Neural crest cell (in vitro differentiated cells): ENCODE measurements around the gene DUSP7. TPM values are rescaled to one million over a fixed set of nuclear protein-coding genes. Genes with fewer than 3 reads are reported as not detected.

Experiments used
- DNase-seq: peaks from one replicate; pipeline ENCODE4 v3.0.0; 2021; ENCODE audit warnings: low read depth, mixed read lengths, low spot score
- H3K27ac Mint-ChIP-seq: one replicate; pipeline ENCODE4 v1.8.0; 2021; ENCODE audit warnings: mild to moderate bottlenecking, mixed read lengths; ENCODE audit not compliant: unreplicated experiment
- H3K27me3 Mint-ChIP-seq: 2 replicates; pipeline ENCODE4 v1.8.0; 2021; ENCODE audit warnings: low read depth, mild to moderate bottlenecking, mixed read lengths
- H3K36me3 Mint-ChIP-seq: 2 replicates; pipeline ENCODE4 v1.8.0; 2021; ENCODE audit warnings: low read depth, mild to moderate bottlenecking, mixed read lengths
- H3K4me1 Mint-ChIP-seq: 2 replicates; pipeline ENCODE4 v1.8.0; 2021; ENCODE audit warnings: mixed read lengths
- H3K4me3 Mint-ChIP-seq: one replicate; pipeline ENCODE4 v1.8.0; 2021; ENCODE audit warnings: mild to moderate bottlenecking, mixed read lengths
- H3K9me3 Mint-ChIP-seq: 2 replicates; pipeline ENCODE4 v1.8.0; 2021; ENCODE audit warnings: mixed read lengths
- total RNA-seq: library from RNA; stranded (reverse); gene quantifications from 2 replicates; pipeline ENCODE4 v1.2.1, GENCODE V29; 2021
- TF ChIP-seq, protein P1 (sequence below): fragments of 200-600 bp; sonication (generic); conservative IDR thresholded peaks from 2 replicates; pipeline ENCODE4 v1.5.0; 2021; ENCODE audit warnings: antibody characterized with exemption, mild to moderate bottlenecking

Gene DUSP7
- total RNA-seq, 1 donor from 2014 or later, result 24.2 TPM

- DNase-seq, result no peak
- no peaks in the 10 kb centered on the region for H3K9me3 Mint-ChIP-seq
- H3K4me1 Mint-ChIP-seq, result peaks cover 23% of the 10 kb centered on the region
- H3K27ac Mint-ChIP-seq, result peak overlapping the region; percentile 78
- no peak overlapping the region for H3K4me3 Mint-ChIP-seq
- H3K27me3 Mint-ChIP-seq, result no peaks in the 10 kb centered on the region
- TF ChIP-seq, protein P1, sequence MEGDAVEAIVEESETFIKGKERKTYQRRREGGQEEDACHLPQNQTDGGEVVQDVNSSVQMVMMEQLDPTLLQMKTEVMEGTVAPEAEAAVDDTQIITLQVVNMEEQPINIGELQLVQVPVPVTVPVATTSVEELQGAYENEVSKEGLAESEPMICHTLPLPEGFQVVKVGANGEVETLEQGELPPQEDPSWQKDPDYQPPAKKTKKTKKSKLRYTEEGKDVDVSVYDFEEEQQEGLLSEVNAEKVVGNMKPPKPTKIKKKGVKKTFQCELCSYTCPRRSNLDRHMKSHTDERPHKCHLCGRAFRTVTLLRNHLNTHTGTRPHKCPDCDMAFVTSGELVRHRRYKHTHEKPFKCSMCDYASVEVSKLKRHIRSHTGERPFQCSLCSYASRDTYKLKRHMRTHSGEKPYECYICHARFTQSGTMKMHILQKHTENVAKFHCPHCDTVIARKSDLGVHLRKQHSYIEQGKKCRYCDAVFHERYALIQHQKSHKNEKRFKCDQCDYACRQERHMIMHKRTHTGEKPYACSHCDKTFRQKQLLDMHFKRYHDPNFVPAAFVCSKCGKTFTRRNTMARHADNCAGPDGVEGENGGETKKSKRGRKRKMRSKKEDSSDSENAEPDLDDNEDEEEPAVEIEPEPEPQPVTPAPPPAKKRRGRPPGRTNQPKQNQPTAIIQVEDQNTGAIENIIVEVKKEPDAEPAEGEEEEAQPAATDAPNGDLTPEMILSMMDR, result no peak
- no peaks in the 10 kb centered on the region for H3K36me3 Mint-ChIP-seq
Measured at GRCh38 chr3:52084216-52084945, 28.0 kb upstream of the DUSP7 start.

DNA sequence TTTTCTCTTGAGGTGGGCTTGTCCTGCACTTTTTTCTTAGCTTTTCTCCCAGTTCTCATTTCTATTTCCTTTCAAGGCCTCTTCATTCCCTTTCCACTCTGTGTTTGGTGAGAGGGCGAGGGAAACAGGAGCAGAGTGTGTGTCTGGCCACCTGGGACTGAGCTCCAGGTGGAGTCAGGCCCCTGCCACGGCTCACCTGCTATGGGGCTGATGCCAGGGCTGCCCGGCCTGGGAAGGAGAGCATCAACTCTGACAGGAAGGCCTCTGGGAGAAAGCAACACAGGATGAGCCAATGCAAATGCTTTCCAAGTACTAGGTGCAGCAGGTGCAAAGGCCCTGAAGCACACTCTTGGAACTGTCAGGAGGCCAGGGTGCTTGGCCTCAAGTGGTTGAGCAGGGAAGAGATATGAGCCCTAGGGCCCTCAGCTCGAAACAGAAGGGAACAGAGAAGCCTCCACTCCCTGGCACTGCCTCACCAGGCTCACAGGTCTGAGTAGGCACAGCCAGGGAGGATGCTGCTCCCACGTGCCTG, 27.3 kb upstream of the DUSP7 start:
- Mint-ChIP-seq H3K4me3 (no peak overlapping the region), H3K4me1 (peaks cover 15% of the 10 kb centered on the region), H3K27ac (no peak overlapping the region), H3K27me3 (no peaks in the 10 kb centered on the region), H3K9me3 (no peaks in the 10 kb centered on the region), H3K36me3 (no peaks in the 10 kb centered on the region)
- TF ChIP-seq, protein P1, result no peak
- DNase-seq, result no peak

DNA sequence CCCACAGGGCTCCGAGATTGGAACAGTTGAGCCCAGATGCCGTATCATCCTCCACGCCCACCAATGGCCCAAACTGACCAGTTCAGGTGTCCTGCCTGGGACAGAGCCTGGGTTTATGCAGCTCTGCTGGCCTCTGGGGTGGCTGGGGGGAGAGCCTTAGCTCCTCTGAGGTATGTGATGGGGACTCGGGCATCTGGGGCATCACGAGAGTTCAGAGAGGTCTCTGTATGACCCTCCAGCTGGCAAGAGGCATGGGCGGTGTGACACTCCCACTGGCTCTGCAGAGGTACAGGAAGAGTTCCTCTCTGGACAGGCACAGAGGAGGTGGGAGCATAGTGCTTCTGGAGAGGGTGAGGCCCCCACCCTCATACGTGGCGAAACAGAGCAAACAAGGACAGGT, 26.6 kb upstream of the DUSP7 start:
- no peak for DNase-seq
- Mint-ChIP-seq H3K27me3 (no peaks in the 10 kb centered on the region), H3K9me3 (no peaks in the 10 kb centered on the region), H3K27ac (no peak overlapping the region), H3K4me3 (no peak overlapping the region), H3K36me3 (no peaks in the 10 kb centered on the region), H3K4me1 (peaks cover 12% of the 10 kb centered on the region)
- TF ChIP-seq, protein P1, result no peak

DNA sequence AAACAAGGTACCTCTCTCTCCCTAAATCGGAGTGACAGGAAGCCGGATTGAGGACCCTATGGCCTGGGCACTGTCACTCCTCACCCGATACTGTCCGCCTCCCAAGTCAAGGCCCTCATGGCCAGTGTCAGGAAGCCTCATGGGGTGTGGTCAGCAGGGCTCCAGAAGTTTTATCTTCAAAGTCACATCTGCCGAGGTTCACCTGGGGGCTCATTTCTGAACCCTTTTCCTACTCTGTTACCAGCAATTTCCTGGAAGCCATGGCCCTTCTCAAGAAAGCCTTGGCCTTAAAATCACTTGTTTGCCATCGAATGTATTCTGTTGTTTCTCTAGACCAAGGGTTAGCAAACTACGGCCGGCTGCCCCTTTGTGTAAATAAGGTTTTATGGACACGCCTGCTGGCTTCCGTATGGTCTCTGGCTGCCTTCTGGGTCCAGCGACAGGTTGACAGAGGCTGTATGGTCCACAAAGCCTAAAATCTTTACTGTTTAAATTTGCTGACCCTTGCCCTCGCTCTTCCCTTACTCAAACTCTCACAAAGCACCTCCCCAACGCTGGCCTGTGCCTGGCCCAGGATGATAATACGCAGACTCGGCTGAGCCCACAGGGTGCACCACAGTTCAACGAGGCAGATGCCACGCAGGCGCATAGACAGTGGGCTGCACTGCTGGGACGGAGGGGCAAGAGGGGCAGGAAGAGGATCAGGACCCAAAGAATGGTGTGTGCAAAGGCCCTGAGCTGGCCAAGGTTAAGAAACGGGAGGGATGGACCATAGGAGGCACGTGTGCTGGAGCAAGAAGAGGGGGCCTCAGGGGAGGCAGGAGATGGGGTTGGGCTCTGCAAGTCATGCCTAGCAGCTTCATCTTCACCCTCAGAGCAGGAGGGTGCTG, 24.7 kb upstream of the DUSP7 start:
- DNase-seq, result no peak
- H3K9me3 Mint-ChIP-seq, result no peaks in the 10 kb centered on the region
- no peak overlapping the region for H3K4me3 Mint-ChIP-seq
- no peaks in the 10 kb centered on the region for H3K27me3 Mint-ChIP-seq
- H3K36me3 Mint-ChIP-seq, result peaks cover 2% of the 10 kb centered on the region
- H3K4me1 Mint-ChIP-seq, result peaks cover 7% of the 10 kb centered on the region
- TF ChIP-seq, protein P1, result no peak
- peak overlapping the region; percentile 30 for H3K27ac Mint-ChIP-seq

DNA sequence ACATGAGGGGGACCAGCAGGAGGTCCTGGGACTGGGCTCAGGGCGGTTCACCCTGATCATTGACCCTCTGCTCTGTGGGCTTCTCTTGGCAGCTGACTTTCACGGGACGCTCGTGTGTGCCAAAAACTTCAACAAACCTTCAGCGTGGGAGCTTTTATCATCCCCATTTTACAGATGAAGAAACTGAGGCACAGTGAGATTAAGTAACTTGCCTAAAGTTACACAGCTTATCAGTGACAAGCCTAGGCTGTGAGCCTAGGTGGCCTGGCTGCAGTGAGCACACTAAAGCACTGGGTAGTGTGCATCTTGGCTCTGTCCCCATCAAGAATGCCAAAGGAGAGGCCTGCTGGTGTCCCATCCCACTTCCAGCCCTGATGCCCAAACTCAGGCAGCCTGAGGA, 23.6 kb upstream of the DUSP7 start:
- Mint-ChIP-seq H3K36me3 (peaks cover 2% of the 10 kb centered on the region), H3K27ac (no peak overlapping the region), H3K9me3 (no peaks in the 10 kb centered on the region), H3K4me1 (peaks cover 7% of the 10 kb centered on the region), H3K27me3 (no peaks in the 10 kb centered on the region), H3K4me3 (no peak overlapping the region)
- DNase-seq, result no peak
- TF ChIP-seq, protein P1, result no peak
